NCI-H82 treated with DMSO at 0.1 percent for 48 hours (cell line): ENCODE results near the gene ARHGAP28.

Source experiments
- DNase-seq: peaks from one replicate; lab custom pipeline; 2025; ENCODE audit not compliant: unreplicated experiment; lab: John Stamatoyannopoulos, UW

ARHGAP28 gene

GRCh38 chr18:6866552-6867085 lies 137.1 kb downstream of the ARHGAP28 start:
- DNase-seq, result no peak

GRCh38 chr18:6868033-6868432 lies 138.5 kb downstream of the ARHGAP28 start:
- DNase-seq, result no peak

DNA sequence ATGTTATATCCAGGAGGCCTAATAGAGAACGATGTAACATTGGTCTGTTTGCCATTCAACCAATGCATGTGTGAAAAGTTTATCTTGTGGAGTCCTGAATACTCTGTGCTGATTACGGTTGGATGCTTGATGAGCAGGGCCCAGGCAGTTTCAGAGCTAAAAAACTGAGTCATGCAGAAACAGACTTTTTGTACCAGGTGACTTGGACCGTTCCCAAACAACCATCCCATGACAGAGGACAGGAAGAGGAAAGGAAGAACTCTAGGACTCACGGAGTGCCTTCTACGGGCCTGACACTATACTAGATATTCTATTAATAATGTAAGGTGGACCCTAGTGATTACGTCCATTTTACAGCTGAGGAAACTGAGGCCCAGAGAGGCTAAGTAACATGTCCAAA lies 142.1 kb downstream of the ARHGAP28 start:
- no peak for DNase-seq

DNA sequence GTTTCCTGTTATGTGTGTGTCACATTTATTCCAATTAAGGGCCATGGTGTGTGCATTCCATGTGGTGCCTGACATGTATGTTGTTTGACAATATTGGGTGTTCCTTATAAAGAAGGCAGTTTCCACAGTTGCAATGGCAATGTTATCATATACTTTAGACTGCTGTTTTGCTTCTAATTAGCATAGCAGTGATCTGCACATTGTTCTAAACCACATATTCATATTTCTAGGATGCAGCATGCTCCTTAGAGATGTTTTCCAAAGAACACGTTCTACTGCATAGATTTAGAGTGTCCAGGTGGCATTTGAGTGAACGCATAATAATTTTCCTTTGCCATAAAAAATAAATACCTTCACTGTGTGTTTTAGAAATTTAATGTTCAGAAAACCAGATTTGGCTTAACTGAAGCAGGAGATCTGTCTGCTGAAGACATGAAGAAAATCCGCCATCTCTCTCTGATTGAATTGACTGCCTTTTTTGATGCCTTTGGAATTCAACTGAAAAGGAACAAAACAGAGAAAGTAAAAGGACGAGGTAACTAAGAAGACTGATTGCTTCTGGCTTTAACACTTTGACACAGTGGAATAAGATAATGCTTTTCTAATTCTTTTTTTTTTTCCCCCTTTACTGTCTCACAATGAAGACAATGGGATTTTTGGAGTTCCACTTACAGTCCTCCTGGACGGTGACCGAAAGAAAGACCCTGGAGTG lies 143.7 kb downstream of the ARHGAP28 start:
- no peak for DNase-seq

GRCh38 chr18:6874315-6874714 lies 144.8 kb downstream of the ARHGAP28 start:
- DNase-seq, result no peak

GRCh38 chr18:6875749-6876148 lies 146.2 kb downstream of the ARHGAP28 start:
- no peak for DNase-seq

DNA sequence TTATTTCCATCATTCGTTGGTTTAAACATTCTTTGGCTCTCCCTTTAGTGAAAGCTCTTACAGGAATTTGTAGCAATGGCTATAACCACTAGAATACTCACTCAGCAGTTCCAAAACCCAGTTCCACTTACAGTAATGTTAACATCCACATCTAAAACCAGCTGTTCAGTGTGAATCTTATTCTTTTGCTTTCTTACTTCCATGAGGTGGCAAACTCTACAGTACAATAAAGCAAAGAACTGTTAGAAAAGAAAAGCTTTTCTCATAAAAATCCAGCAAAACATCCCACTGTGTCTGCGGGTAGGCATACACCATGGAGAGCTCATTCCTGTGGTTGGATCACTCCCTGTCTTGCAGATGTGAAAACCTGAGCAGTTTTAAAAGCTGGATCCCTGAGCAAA lies 147.1 kb downstream of the ARHGAP28 start:
- DNase-seq, result no peak

DNA sequence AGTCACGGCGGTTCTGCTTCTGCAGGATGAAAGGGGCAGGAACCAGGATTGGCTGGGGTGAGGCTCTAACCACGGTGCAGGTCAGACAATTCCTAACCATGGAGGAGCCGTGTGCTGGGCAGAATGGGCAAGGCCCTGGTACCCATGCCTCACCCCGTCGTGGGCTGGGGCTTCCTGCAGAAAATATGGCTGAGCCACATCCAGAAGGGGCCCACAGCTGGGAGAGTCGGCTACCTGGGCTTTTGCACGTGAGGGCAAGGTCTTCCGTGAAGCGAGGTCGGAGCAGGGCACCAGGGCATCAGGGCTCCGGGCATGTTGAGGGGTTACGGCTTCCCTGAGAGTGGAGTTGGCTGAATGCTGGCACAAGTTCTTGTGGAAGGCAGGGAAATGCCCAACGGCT lies 147.8 kb downstream of the ARHGAP28 start:
- DNase-seq, result no peak

- DNase-seq, result no peak
These were observed 149.2 kb downstream of the ARHGAP28 start for GRCh38 chr18:6878556-6879297.

DNA sequence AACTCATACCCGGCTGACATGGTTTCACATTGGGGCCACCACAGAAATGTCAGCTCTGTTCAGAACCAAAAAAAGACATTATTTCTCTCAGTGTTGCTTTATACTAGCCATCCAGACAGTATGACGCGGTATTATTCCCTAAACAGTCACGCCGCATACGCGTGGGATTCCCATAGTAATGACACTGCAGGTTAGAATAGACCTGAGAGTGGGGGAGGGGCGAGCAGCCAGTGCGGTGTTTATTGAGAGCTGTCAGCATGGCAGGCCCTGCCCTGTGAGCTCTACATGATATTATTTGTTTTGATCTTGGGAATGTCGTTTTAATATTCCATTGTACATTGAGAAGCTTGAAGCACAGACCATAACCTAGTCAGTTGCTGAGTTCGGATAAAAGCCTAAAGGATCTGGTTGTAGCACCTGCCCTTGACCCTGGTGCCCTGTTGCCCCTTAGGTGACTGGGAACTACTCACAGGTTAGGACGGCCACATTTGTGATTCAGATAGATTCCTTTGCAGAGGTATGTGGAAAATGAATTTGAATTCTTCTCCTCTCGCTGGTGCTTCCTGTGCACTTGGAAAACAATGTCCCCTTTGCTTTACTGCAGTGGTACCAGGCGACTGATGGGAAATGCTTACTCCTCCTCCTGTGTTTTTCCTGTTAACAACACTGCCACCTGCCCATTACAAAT lies 150.1 kb downstream of the ARHGAP28 start:
- DNase-seq, result no peak

DNA sequence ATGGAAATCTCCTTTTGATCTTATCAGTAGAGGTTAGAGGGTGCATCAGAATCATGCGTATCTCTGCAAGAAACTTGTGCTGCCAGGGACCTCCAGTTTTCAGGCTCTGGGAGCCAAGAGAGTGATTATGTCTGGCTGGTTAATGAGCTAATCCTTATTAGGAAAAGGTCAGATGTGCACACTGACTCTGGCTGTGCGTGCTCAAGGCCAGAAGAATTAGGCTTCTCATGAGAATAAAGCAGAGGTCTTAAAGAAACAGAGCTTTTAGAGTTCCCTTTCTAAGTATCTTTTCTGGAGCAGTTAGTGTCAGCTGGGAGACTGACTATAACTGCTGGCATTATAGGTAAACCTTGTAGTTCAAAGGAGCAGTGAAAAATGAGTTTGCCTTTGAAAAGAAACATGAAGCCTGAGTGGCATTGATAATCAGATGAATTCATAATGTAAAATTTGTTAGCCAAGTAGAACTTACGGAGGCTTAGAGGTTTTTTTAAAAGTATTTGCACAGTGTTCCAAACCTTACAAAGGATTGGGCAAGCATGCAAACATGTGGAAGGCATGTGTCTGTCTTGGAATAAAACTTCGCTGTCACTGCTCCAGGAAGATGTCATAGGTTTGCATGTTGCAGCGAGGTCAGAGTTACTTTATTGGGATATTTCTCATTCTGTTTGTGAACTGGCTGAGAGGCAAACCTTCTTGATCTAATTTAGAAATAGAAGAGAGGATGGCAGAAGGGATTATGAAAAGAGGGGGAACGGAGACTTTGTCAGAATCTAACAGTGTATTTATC lies 151.7 kb downstream of the ARHGAP28 start:
- peak; percentile 87 for DNase-seq

DNA sequence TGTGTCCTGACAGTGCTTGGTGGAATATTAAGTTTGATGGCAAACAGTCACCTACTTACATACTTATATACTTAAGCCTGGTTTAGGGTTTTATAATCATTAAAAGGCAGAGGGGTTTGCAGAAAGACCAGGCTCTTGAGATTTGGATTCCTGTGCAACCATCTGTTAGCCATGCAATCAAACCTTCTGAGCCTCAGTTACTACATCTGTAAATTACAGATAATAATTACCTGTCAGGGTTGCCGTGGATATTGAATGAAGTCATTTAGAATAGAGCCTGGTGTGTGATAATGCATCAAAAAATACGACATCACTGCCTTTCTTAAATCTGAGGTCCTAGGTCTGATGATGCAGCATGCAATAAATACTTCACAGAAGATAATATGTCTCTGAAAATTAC lies 152.9 kb downstream of the ARHGAP28 start:
- DNase-seq, result peak; percentile 81

GRCh38 chr18:6885006-6885481 lies 155.5 kb downstream of the ARHGAP28 start:
- peak; percentile 25 for DNase-seq

GRCh38 chr18:6885992-6886796 lies 156.7 kb downstream of the ARHGAP28 start:
- DNase-seq, result peak; percentile 39

DNA sequence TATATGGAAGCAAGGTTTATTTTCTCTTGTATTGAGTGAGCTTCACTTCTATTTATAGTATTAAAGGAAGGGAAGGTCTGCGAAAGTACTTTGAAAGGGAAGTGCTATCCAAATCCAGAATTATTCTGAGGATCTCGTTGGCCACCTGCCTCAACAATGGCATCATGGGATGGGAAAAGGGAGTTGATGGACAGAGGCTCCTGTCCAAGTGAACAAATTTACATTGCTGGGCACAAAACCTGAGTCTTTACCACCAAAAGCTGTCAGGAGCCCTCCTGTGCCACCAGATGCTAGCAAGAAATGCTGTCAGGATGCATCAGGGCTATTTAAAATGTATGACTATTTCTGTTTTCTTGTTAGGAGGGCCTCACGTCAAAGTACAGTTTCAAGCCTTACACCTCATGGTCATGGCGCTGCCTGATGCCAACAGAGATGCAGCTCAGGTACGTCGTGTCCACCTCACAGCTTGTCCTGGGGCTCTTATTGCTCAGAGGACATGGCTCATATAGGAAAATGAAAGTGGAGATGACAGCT lies 157.3 kb downstream of the ARHGAP28 start:
- DNase-seq, result no peak

- no peak for DNase-seq
These were observed 162.3 kb downstream of the ARHGAP28 start for GRCh38 chr18:6891788-6892187.

- DNase-seq, result no peak
These were observed 171.9 kb downstream of the ARHGAP28 start for GRCh38 chr18:6901286-6901926.

- DNase-seq, result no peak
These were observed 187.6 kb downstream of the ARHGAP28 start for GRCh38 chr18:6917072-6917471.
